Memory B cell (primary cell): Measurements from ENCODE around the gene DIAPH2.

Source experiments
- ATAC-seq: fragments of 150-1000 bp; cut with Tn5 transposase; 2 replicates; pipeline ENCODE4 v1.10.0; 2021; ENCODE audit warnings: low read depth, mild to moderate bottlenecking, moderate library complexity
- DNase-seq, 2 donors: peaks; one replicate each; pipeline ENCODE4 v3.0.0; 2022; ENCODE audit warnings: low spot score in 2 of 2
- H3K27ac Mint-ChIP-seq: one replicate; pipeline ENCODE4 v1.8.0; 2022; ENCODE audit warnings: mild to moderate bottlenecking, moderate library complexity, mixed read lengths
- H3K27me3 Mint-ChIP-seq: one replicate; pipeline ENCODE4 v1.8.0; 2022; ENCODE audit warnings: mixed read lengths
- H3K36me3 Mint-ChIP-seq: one replicate; pipeline ENCODE4 v1.8.0; 2022; ENCODE audit warnings: mild to moderate bottlenecking, mixed read lengths
- H3K4me1 Mint-ChIP-seq: one replicate; pipeline ENCODE4 v1.8.0; 2022; ENCODE audit warnings: mixed read lengths
- H3K4me3 Mint-ChIP-seq: one replicate; pipeline ENCODE4 v1.8.0; 2022; ENCODE audit warnings: mild to moderate bottlenecking, moderate library complexity, mixed read lengths
- H3K9me3 Mint-ChIP-seq: one replicate; pipeline ENCODE4 v1.8.0; 2022; ENCODE audit warnings: mixed read lengths

The DIAPH2 gene

GRCh38 chrX:97628807-97629596 lies 944.4 kb downstream of the DIAPH2 start:
- Mint-ChIP-seq H3K9me3 (no peaks in the 10 kb centered on the region), H3K27me3 (peaks cover 3% of the 10 kb centered on the region), H3K27ac (no peak overlapping the region), H3K4me3 (no peak overlapping the region), H3K4me1 (no peaks in the 10 kb centered on the region), H3K36me3 (no peaks in the 10 kb centered on the region)
- ATAC-seq (no peak), DNase-seq (no peak)

GRCh38 chrX:97629597-97629985 lies 944.9 kb downstream of the DIAPH2 start:
- Mint-ChIP-seq H3K27me3 (peaks cover 3% of the 10 kb centered on the region), H3K27ac (no peak overlapping the region), H3K4me3 (no peak overlapping the region), H3K36me3 (no peaks in the 10 kb centered on the region), H3K4me1 (no peaks in the 10 kb centered on the region), H3K9me3 (no peaks in the 10 kb centered on the region)
- no peak for DNase-seq
- no peak for ATAC-seq

- no peak for DNase-seq
- Mint-ChIP-seq H3K36me3 (no peaks in the 10 kb centered on the region), H3K27ac (no peak overlapping the region), H3K27me3 (no peaks in the 10 kb centered on the region), H3K9me3 (no peaks in the 10 kb centered on the region), H3K4me1 (no peaks in the 10 kb centered on the region), H3K4me3 (no peak overlapping the region)
- ATAC-seq, result no peak
Observed at GRCh38 chrX:97633798-97634197, 949.2 kb downstream of the DIAPH2 start.

- H3K36me3 Mint-ChIP-seq, result no peaks in the 10 kb centered on the region
- no peak overlapping the region for H3K4me3 Mint-ChIP-seq
- ATAC-seq (no peak), DNase-seq (no peak)
- no peak overlapping the region for H3K27ac Mint-ChIP-seq
- peaks cover 2% of the 10 kb centered on the region for H3K4me1 Mint-ChIP-seq
- no peaks in the 10 kb centered on the region for H3K27me3 Mint-ChIP-seq
- H3K9me3 Mint-ChIP-seq, result no peaks in the 10 kb centered on the region
Observed at GRCh38 chrX:97636473-97637140, 952.0 kb downstream of the DIAPH2 start.

- Mint-ChIP-seq H3K4me1 (peaks cover 2% of the 10 kb centered on the region), H3K9me3 (no peaks in the 10 kb centered on the region), H3K27ac (no peak overlapping the region), H3K36me3 (no peaks in the 10 kb centered on the region), H3K27me3 (no peaks in the 10 kb centered on the region), H3K4me3 (no peak overlapping the region)
- DNase-seq (no peak), ATAC-seq (no peak)
Observed at GRCh38 chrX:97637289-97637688, 952.6 kb downstream of the DIAPH2 start.

- no peak for ATAC-seq
- Mint-ChIP-seq H3K36me3 (no peaks in the 10 kb centered on the region), H3K27me3 (no peaks in the 10 kb centered on the region), H3K9me3 (peaks cover 2% of the 10 kb centered on the region), H3K4me1 (peaks cover 2% of the 10 kb centered on the region), H3K4me3 (no peak overlapping the region), H3K27ac (no peak overlapping the region)
- DNase-seq, result no peak
Observed at GRCh38 chrX:97638621-97639020, 954.0 kb downstream of the DIAPH2 start.

- no peak for DNase-seq
- peaks cover 2% of the 10 kb centered on the region for H3K9me3 Mint-ChIP-seq
- ATAC-seq, result no peak
Observed at GRCh38 chrX:97639526-97639925, 954.9 kb downstream of the DIAPH2 start.

More at GRCh38 chrX:97639526-97639925, 954.9 kb downstream of the DIAPH2 start:
- Mint-ChIP-seq H3K36me3 (no peaks in the 10 kb centered on the region), H3K27me3 (no peaks in the 10 kb centered on the region), H3K4me1 (peaks cover 2% of the 10 kb centered on the region), H3K27ac (no peak overlapping the region), H3K4me3 (no peak overlapping the region)
